ENCODE measurements around the gene DGCR8.

DGCR8 gene

GRCh38 chr22:20043057-20043996 lies 36.7 kb upstream of the DGCR8 start:
- no peaks in the 10 kb centered on the region; the same call in 1 of the 2 replicates for H3K9me3 ChIP-seq (ENCODE audit: control insufficient read depth, insufficient read depth, low read length)
- H3K9ac ChIP-seq (ENCODE audit: low read depth, low read length): no peak overlapping the region
- no peaks in the 10 kb centered on the region for H3K4me1 ChIP-seq (ENCODE audit: insufficient read depth, low read length)
- no peaks in the 10 kb centered on the region for H3K36me3 ChIP-seq (ENCODE audit: insufficient read depth, low read length)

- H3K9me3 ChIP-seq (ENCODE audit: control insufficient read depth, insufficient read depth, low read length): no peaks in the 10 kb centered on the region; the same call in 1 of the 2 replicates
- no peaks in the 10 kb centered on the region for H3K36me3 ChIP-seq (ENCODE audit: insufficient read depth, low read length)
- no peak overlapping the region for H3K9ac ChIP-seq (ENCODE audit: low read depth, low read length)
- no peaks in the 10 kb centered on the region for H3K4me1 ChIP-seq (ENCODE audit: insufficient read depth, low read length)
These were observed 36.1 kb upstream of the DGCR8 start for GRCh38 chr22:20043997-20044342.

GRCh38 chr22:20044495-20045151 lies 35.4 kb upstream of the DGCR8 start:
- Histone ChIP-seq H3K4me1 (ENCODE audit: insufficient read depth, low read length) (no peaks in the 10 kb centered on the region), H3K36me3 (ENCODE audit: insufficient read depth, low read length) (no peaks in the 10 kb centered on the region), H3K9ac (ENCODE audit: low read depth, low read length) (no peak overlapping the region), H3K9me3 (ENCODE audit: control insufficient read depth, insufficient read depth, low read length) (no peaks in the 10 kb centered on the region; the same call in 1 of the 2 replicates)

DNA sequence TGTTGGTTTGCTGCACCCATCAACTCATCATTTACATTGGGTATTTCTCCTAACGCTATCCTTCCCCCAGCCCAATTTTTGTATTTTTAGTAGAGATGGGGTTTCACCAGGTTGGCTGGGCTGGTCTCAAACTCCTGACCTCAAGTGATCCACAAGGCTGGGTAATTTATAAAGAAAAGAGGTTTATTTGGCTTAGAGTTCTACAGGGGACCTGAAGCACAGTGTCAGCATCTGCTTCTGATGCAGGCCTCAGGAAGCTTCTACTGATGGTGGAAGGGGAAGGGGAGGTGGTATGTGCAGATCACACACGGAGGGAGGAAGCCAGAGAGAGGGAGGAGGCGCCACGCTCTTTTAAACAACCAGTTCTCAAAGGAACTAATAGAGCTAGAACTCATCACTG lies 33.3 kb upstream of the DGCR8 start:
- H3K9ac ChIP-seq (ENCODE audit: low read depth, low read length): no peak overlapping the region
- no peaks in the 10 kb centered on the region for H3K36me3 ChIP-seq (ENCODE audit: insufficient read depth, low read length)
- no peaks in the 10 kb centered on the region; the same call in 1 of the 2 replicates for H3K9me3 ChIP-seq (ENCODE audit: control insufficient read depth, insufficient read depth, low read length)
- no peaks in the 10 kb centered on the region for H3K4me1 ChIP-seq (ENCODE audit: insufficient read depth, low read length)

DNA sequence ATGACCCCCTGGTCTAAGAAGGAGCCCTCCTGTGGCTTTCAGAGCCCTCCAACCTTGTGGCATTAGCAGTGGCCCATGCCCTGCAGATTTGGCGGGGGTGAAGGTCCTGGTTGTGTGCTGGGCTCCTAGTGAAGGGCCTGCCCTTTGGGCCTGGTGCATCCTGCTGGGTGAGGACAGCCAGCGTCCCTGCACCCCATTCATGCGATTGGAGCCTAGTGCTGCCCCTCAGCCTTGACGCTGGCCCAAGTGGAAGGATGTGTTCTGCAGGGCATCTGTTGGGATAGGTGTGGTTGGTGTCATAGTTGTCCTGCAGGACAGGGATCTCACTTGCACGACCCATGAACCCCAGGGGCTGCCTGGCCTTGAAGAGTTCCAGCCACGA lies 28.1 kb upstream of the DGCR8 start:
- Histone ChIP-seq H3K9ac (ENCODE audit: low read depth, low read length) (no peak overlapping the region), H3K9me3 (ENCODE audit: control insufficient read depth, insufficient read depth, low read length) (no peaks in the 10 kb centered on the region), H3K4me1 (ENCODE audit: insufficient read depth, low read length) (no peaks in the 10 kb centered on the region), H3K36me3 (ENCODE audit: insufficient read depth, low read length) (no peaks in the 10 kb centered on the region)

- no peaks in the 10 kb centered on the region for H3K4me1 ChIP-seq (ENCODE audit: insufficient read depth, low read length)
- H3K36me3 ChIP-seq (ENCODE audit: insufficient read depth, low read length): no peaks in the 10 kb centered on the region
- H3K9me3 ChIP-seq (ENCODE audit: control insufficient read depth, insufficient read depth, low read length): no peaks in the 10 kb centered on the region
- no peak overlapping the region for H3K9ac ChIP-seq (ENCODE audit: low read depth, low read length)
These were observed 27.5 kb upstream of the DGCR8 start for GRCh38 chr22:20052309-20053259.

GRCh38 chr22:20053407-20054033 lies 26.5 kb upstream of the DGCR8 start:
- Histone ChIP-seq H3K36me3 (ENCODE audit: insufficient read depth, low read length) (no peaks in the 10 kb centered on the region), H3K4me1 (ENCODE audit: insufficient read depth, low read length) (no peaks in the 10 kb centered on the region), H3K9ac (ENCODE audit: low read depth, low read length) (no peak overlapping the region), H3K9me3 (ENCODE audit: control insufficient read depth, insufficient read depth, low read length) (no peaks in the 10 kb centered on the region)

DNA sequence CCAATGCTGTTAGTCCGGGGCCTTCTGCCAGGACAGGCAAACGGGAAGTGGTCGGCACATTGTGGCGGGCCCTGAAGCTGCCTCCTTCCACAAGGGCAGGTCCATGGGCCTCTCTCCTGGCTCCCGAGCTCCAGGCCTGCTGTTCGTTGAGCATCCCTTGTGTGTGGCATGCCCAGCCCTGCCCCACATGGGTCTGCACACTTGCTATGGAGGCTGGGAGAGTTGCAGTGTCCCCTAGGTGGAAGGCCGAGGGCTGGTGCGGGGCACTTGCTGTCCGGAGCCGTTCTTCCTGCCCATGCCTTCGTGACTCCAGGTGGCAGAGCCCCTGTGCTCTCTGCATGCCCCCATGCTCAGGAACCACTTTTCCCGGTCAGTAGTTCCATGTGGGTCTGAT lies 26.0 kb upstream of the DGCR8 start:
- Histone ChIP-seq H3K36me3 (ENCODE audit: insufficient read depth, low read length) (no peaks in the 10 kb centered on the region), H3K9ac (ENCODE audit: low read depth, low read length) (no peak overlapping the region)

GRCh38 chr22:20054485-20054884 lies 25.6 kb upstream of the DGCR8 start:
- H3K9ac ChIP-seq (ENCODE audit: low read depth, low read length): no peak overlapping the region
- H3K36me3 ChIP-seq (ENCODE audit: insufficient read depth, low read length): no peaks in the 10 kb centered on the region

More for the DNA sequence above, 26.0 kb upstream of the DGCR8 start:
- H3K9me3 ChIP-seq (ENCODE audit: control insufficient read depth, insufficient read depth, low read length): no peaks in the 10 kb centered on the region
- no peaks in the 10 kb centered on the region for H3K4me1 ChIP-seq (ENCODE audit: insufficient read depth, low read length)

GRCh38 chr22:20055144-20055543 lies 24.9 kb upstream of the DGCR8 start:
- no peaks in the 10 kb centered on the region for H3K4me1 ChIP-seq (ENCODE audit: insufficient read depth, low read length)
- no peaks in the 10 kb centered on the region for H3K36me3 ChIP-seq (ENCODE audit: insufficient read depth, low read length)
- H3K9ac ChIP-seq (ENCODE audit: low read depth, low read length): no peak overlapping the region
- H3K9me3 ChIP-seq (ENCODE audit: control insufficient read depth, insufficient read depth, low read length): no peaks in the 10 kb centered on the region

More at GRCh38 chr22:20054485-20054884, 25.6 kb upstream of the DGCR8 start:
- Histone ChIP-seq H3K9me3 (ENCODE audit: control insufficient read depth, insufficient read depth, low read length) (no peaks in the 10 kb centered on the region), H3K4me1 (ENCODE audit: insufficient read depth, low read length) (no peaks in the 10 kb centered on the region)

GRCh38 chr22:20055654-20056053 lies 24.4 kb upstream of the DGCR8 start:
- Histone ChIP-seq H3K9me3 (ENCODE audit: control insufficient read depth, insufficient read depth, low read length) (no peaks in the 10 kb centered on the region), H3K4me1 (ENCODE audit: insufficient read depth, low read length) (no peaks in the 10 kb centered on the region), H3K36me3 (ENCODE audit: insufficient read depth, low read length) (no peaks in the 10 kb centered on the region), H3K9ac (ENCODE audit: low read depth, low read length) (no peak overlapping the region)

- Histone ChIP-seq H3K4me1 (ENCODE audit: insufficient read depth, low read length) (no peaks in the 10 kb centered on the region), H3K36me3 (ENCODE audit: insufficient read depth, low read length) (no peaks in the 10 kb centered on the region), H3K9ac (ENCODE audit: low read depth, low read length) (no peak overlapping the region), H3K9me3 (ENCODE audit: control insufficient read depth, insufficient read depth, low read length) (no peaks in the 10 kb centered on the region)
These were observed 23.9 kb upstream of the DGCR8 start for GRCh38 chr22:20056161-20056560.

GRCh38 chr22:20056696-20057386 lies 23.2 kb upstream of the DGCR8 start:
- H3K9ac ChIP-seq (ENCODE audit: low read depth, low read length): no peak overlapping the region
- H3K9me3 ChIP-seq (ENCODE audit: control insufficient read depth, insufficient read depth, low read length): no peaks in the 10 kb centered on the region
- no peaks in the 10 kb centered on the region for H3K36me3 ChIP-seq (ENCODE audit: insufficient read depth, low read length)
- no peaks in the 10 kb centered on the region for H3K4me1 ChIP-seq (ENCODE audit: insufficient read depth, low read length)

All from ES-I3 (cell line).